Spleen (tissue), 11 donors: ENCODE results near the gene P2RY6. TPM values are rescaled to one million over a fixed set of nuclear protein-coding genes. Genes with fewer than 3 reads are reported as not detected.

Source experiments
- DNase-seq: peaks from one replicate; pipeline ENCODE4 v3.0.0-alpha.2; 2020
- H3K27ac ChIP-seq, 8 donors: fragments of 200-600 bp; sonication (generic) in 7 of 8; 1 replicate in 4 of 8; 2 replicates in 4 of 8; pipeline versions ENCODE4 v1.5.0 to v1.8.0; 2016 to 2021; ENCODE audit warnings: inconsistent platforms in 4 of 8, mild to moderate bottlenecking in 4 of 8, moderate library complexity in 1 of 8
- H3K27me3 ChIP-seq, 7 donors: fragments of 200-600 bp; sonication (generic) in 6 of 7; replicated peaks in 1 of 7; 1 replicate in 4 of 7; 2 replicates in 3 of 7; pipeline versions ENCODE4 v1.5.0 to v1.8.0; 2016 to 2021; ENCODE audit warnings: inconsistent platforms in 3 of 7, mild to moderate bottlenecking in 1 of 7
- H3K36me3 ChIP-seq, 6 donors: fragments of 200-600 bp; sonication (generic) in 5 of 6; 1 replicate in 4 of 6; 2 replicates in 2 of 6; pipeline versions ENCODE4 v1.5.0 to v1.8.0; 2016 to 2021; ENCODE audit warnings: inconsistent platforms in 2 of 6
- H3K4me1 ChIP-seq, 6 donors: fragments of 200-600 bp; sonication (generic) in 5 of 6; 1 replicate in 3 of 6; 2 replicates in 3 of 6; pipeline versions ENCODE4 v1.5.0 to v1.8.0; 2016 to 2021; ENCODE audit warnings: inconsistent platforms in 3 of 6
- H3K4me3 ChIP-seq, 8 donors: fragments of 200-600 bp; sonication (generic) in 7 of 8; 1 replicate in 4 of 8; 2 replicates in 4 of 8; pipeline versions ENCODE4 v1.5.0 to v1.8.0; 2016 to 2021; ENCODE audit warnings: inconsistent platforms in 4 of 8, mild to moderate bottlenecking in 4 of 8, moderate library complexity in 2 of 8
- H3K9me3 ChIP-seq, 8 donors: fragments of 200-600 bp; sonication (generic) in 7 of 8; 1 replicate in 4 of 8; 2 replicates in 4 of 8; pipeline versions ENCODE4 v1.5.0 to v1.8.0; 2016 to 2021; ENCODE audit warnings: inconsistent platforms in 4 of 8
- POLR2A ChIP-seq, 3 donors: fragments of 450-650 bp; IDR thresholded peaks; one replicate each; pipeline ENCODE4 v1.5.1; 2017; ENCODE audit warnings: antibody characterized with exemption in 3 of 3, mild to moderate bottlenecking in 1 of 3
- POLR2AphosphoS5 ChIP-seq, 3 donors: sonication (generic); formaldehyde crosslinking; IDR thresholded peaks; one replicate each; pipeline ENCODE4 v1.5.1; 2017; ENCODE audit warnings: antibody characterized with exemption in 3 of 3
- WGBS, 5 donors: extraction: QIAGEN DNeasy Blood & Tissue Kit in 3 of 5; methylation state at CpG; one replicate each; pipeline versions ENCODE4 v1.1.5 to v1.1.7; 2013 to 2018; 5-methylcytosine and 5-hydroxymethylcytosine counted together
- intact Hi-C: fragments of 100-400 bp; cut with DNase I; formaldehyde crosslinking; loops from one replicate; pipeline ENCODE4 v1.15.0; 2023; ENCODE audit warnings: low total_unique reads
- polyA plus RNA-seq, 3 donors: library from polyadenylated mRNA; stranded (reverse); fragments of 200-250 nt; gene quantifications; one replicate each; pipeline ENCODE4 v1.2.1, GENCODE V29; 2013
- total RNA-seq, 7 donors: library from RNA; depleted of rRNA in 3 of 7; stranded (reverse); fragments of >200 nt in 3 of 7; fragmentation: NEBNext Ultra II Directional in 4 of 7; extraction: Animal tissue kit (Norgen Biotek cat#: 25700) in 4 of 7; gene quantifications; one replicate each; pipeline versions ENCODE4 v1.1.0 to v1.2.1, GENCODE V29; 2016 to 2021
- TF ChIP-seq, protein P1 (sequence below), 11 experiments: fragments of 200-600 bp in 7 of 11; fragments of 450-650 bp in 4 of 11; sonication (generic) in 4 of 11; IDR thresholded peaks in 8 of 11; conservative IDR thresholded peaks in 3 of 11; 1 replicate in 7 of 11; 2 replicates in 4 of 11; pipeline versions ENCODE4 v1.4.0 to v1.8.0; 2016 to 2021; ENCODE audit warnings: antibody characterized with exemption in 11 of 11, inconsistent platforms in 4 of 11, mild to moderate bottlenecking in 1 of 11
- donor health status: healthy with polysubstance abuse.
- donor health status: DM: no; HTN: no; CAD: no; lungs with moderate emphysema.
- donor health status: DM: no; HTN: no; CAD: no.
- donor health status: Bipolar disorder and iron deficiency.
- donor health status: healthy.
- donor health status: DM: no; HTN: no; CAD: no.
- donor health status: DM: yes; HTN: yes; CAD: no.

Gene P2RY6
- total and polyA plus RNA-seq, 10 donors: 8.2 to 109 (median 56.9) TPM

DNA sequence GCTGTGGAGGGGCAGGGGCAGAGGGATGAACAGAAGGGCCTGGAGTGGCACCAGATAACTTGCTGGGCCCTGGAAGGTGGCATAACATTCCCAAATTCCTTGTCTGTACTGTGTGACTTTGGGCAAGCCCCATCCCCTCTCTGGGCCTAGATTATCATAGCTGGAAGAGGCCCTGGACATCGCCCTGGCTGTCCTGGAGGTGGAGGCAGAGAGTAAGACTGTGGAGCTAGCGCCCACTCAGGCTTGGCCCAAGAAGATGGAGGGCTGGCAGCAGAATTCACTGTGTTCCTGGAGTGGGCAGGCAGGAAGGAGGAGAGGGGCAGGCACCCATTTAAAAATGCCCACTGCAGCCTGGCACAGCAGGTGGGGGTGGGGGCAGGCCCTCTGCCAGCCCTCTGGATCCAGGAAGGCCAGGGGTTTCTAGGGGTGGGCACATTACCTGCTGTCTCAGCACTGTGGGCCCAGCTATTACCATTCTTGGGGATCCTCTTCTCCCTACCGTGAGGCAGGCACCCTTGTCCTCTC lies 58.5 kb downstream of the P2RY6 start:
- Histone ChIP-seq H3K27ac (peak overlapping the region in 6 of 8 donors; percentile 41 to 65 (median 48)), H3K27me3 (no peaks in the 10 kb centered on the region), H3K9me3 (no peaks in the 10 kb centered on the region), H3K4me3 (no peak overlapping the region), H3K4me1 (peaks cover 3 to 92% (median 47%) of the 10 kb centered on the region in 6 donors), H3K36me3 (no peaks in the 10 kb centered on the region)
- WGBS, 5 donors: 72 to 90% (median 78%) methylated on average over 2 to 3 of the region's 3 CpGs
- intact Hi-C loops: no loop called here
- DNase-seq: no peak
- TF ChIP-seq POLR2A (IDR thresholded peaks at IDR 0.05) (no peak), POLR2AphosphoS5 (IDR thresholded peaks at IDR 0.05) (no peak)
- TF ChIP-seq, protein P1, sequence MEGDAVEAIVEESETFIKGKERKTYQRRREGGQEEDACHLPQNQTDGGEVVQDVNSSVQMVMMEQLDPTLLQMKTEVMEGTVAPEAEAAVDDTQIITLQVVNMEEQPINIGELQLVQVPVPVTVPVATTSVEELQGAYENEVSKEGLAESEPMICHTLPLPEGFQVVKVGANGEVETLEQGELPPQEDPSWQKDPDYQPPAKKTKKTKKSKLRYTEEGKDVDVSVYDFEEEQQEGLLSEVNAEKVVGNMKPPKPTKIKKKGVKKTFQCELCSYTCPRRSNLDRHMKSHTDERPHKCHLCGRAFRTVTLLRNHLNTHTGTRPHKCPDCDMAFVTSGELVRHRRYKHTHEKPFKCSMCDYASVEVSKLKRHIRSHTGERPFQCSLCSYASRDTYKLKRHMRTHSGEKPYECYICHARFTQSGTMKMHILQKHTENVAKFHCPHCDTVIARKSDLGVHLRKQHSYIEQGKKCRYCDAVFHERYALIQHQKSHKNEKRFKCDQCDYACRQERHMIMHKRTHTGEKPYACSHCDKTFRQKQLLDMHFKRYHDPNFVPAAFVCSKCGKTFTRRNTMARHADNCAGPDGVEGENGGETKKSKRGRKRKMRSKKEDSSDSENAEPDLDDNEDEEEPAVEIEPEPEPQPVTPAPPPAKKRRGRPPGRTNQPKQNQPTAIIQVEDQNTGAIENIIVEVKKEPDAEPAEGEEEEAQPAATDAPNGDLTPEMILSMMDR (IDR thresholded peaks at IDR 0.05 in 8 of 11, conservative IDR thresholded peaks at IDR 0.05 in 3 of 11): peak in 1 of 11 experiments; percentile 35

- 52 to 83% (median 75%) methylated on average over 3 to 4 of the region's 4 CpGs for WGBS, 5 donors
- Histone ChIP-seq H3K4me1 (peaks cover 3 to 92% (median 48%) of the 10 kb centered on the region in 6 donors), H3K36me3 (no peaks in the 10 kb centered on the region), H3K9me3 (no peaks in the 10 kb centered on the region), H3K27ac (peak overlapping the region in 6 of 8 donors; percentile 41 to 65 (median 48)), H3K27me3 (no peaks in the 10 kb centered on the region), H3K4me3 (no peak overlapping the region)
- no peak for DNase-seq
- no peak for TF ChIP-seq POLR2AphosphoS5 (IDR thresholded peaks at IDR 0.05)
- TF ChIP-seq POLR2A (IDR thresholded peaks at IDR 0.05): no peak
- TF ChIP-seq, protein P1 (IDR thresholded peaks at IDR 0.05 in 8 of 11, conservative IDR thresholded peaks at IDR 0.05 in 3 of 11): no peak
- intact Hi-C loops: no loop called here
These were observed 59.2 kb downstream of the P2RY6 start for GRCh38 chr11:73331138-73331916.

- TF ChIP-seq, protein P1 (IDR thresholded peaks at IDR 0.05 in 8 of 11, conservative IDR thresholded peaks at IDR 0.05 in 3 of 11): no peak
- TF ChIP-seq POLR2AphosphoS5 (IDR thresholded peaks at IDR 0.05) (no peak), POLR2A (IDR thresholded peaks at IDR 0.05) (no peak)
- Histone ChIP-seq H3K36me3 (no peaks in the 10 kb centered on the region), H3K4me3 (no peak overlapping the region), H3K27ac (peak overlapping the region in 5 of 8 donors; percentile 16 to 63 (median 41)), H3K4me1 (peaks cover 3 to 75% (median 40%) of the 10 kb centered on the region in 6 donors), H3K9me3 (no peaks in the 10 kb centered on the region), H3K27me3 (no peaks in the 10 kb centered on the region)
- intact Hi-C loops: no loop called here
- 86 to 92% (median 89%) methylated on average over 11 of the region's 11 CpGs for whole genome bisulfite sequencing, 5 donors
- no peak for DNase-seq
These were observed 61.0 kb downstream of the P2RY6 start for GRCh38 chr11:73333173-73333572.
